H1 (cell line): ENCODE data around the gene CFAP54. TPM values are rescaled to one million over a fixed set of nuclear protein-coding genes. Genes with fewer than 3 reads are reported as not detected.

Experiments
- CTCF ChIA-PET: fragments of 300-600 bp; sonication (Branson Sonifier 250); formaldehyde crosslinking; loops from one replicate; lab custom pipeline; 2021; ENCODE audit not compliant: partially characterized antibody; lab: Charles Lee
- POLR2A ChIA-PET: fragments of 300-600 bp; sonication (Branson Sonifier 250); formaldehyde crosslinking; loops from one replicate; lab custom pipeline; 2021; ENCODE audit warnings: inconsistent platforms; ENCODE audit not compliant: partially characterized antibody; lab: Charles Lee
- DNase-seq, 2 experiments: peaks; one replicate each; pipeline versions ENCODE4 v3.0.0 to v3.0.0-alpha.2; 2010 to 2022; ENCODE audit warnings: low spot score in 2 of 2, low read depth in 1 of 2, mixed read lengths in 1 of 2
- FAIRE-seq: peaks from 2 replicates; lab custom pipeline; 2011; peaks lifted over from hg19 to GRCh38; lab: Jason Lieb, UNC
- H2AFZ ChIP-seq: 2 replicates; pipeline ENCODE4 v1.8.1; 2012; ENCODE audit warnings: low read length, inconsistent platforms
- H2AK5ac ChIP-seq: 2 replicates; pipeline ENCODE4 v1.6.1; 2013; ENCODE audit warnings: low read depth, low read length
- H2BK120ac ChIP-seq: replicated peaks from 2 replicates; pipeline ENCODE3; 2013; ENCODE audit warnings: low read depth, low read length, inconsistent platforms
- H2BK12ac ChIP-seq: 2 replicates; pipeline ENCODE4 v1.6.1; 2013; ENCODE audit warnings: low read depth, low read length
- H2BK15ac ChIP-seq: 2 replicates; pipeline ENCODE4 v1.6.1; 2013; ENCODE audit warnings: low read length
- H2BK20ac ChIP-seq: 2 replicates; pipeline ENCODE4 v1.6.1; 2013; ENCODE audit warnings: low read length
- H2BK5ac ChIP-seq: 2 replicates; pipeline ENCODE4 v1.6.1; 2013; ENCODE audit warnings: low read depth, low read length
- H3K14ac ChIP-seq: 2 replicates; pipeline ENCODE4 v1.6.1; 2013; ENCODE audit warnings: inconsistent platforms; ENCODE audit not compliant: insufficient read length
- H3K18ac ChIP-seq: 2 replicates; pipeline ENCODE4 v1.6.1; 2013; ENCODE audit warnings: low read length; ENCODE audit errors: extremely low read depth
- H3K23ac ChIP-seq: 2 replicates; pipeline ENCODE4 v1.6.1; 2013; ENCODE audit warnings: inconsistent platforms; ENCODE audit not compliant: insufficient read length
- H3K23me2 ChIP-seq: 2 replicates; pipeline ENCODE4 v1.6.1; 2013; ENCODE audit warnings: low read depth, low read length
- H3K27ac ChIP-seq: 2 replicates; pipeline ENCODE4 v1.6.1; 2011; ENCODE audit warnings: low read depth, low read length, inconsistent platforms
- H3K27me3 ChIP-seq, 4 experiments: replicated peaks in 1 of 4; 1 replicate in 1 of 4; 2 replicates in 3 of 4; pipeline versions ENCODE4 v1.6.1 to v1.8.1; 2011 to 2013; ENCODE audit warnings: low read length in 3 of 4, mild to moderate bottlenecking in 3 of 4, inconsistent platforms in 2 of 4, mixed read lengths in 2 of 4, moderate library complexity in 1 of 4; ENCODE audit not compliant: control insufficient read depth in 3 of 4, insufficient read depth in 3 of 4; ENCODE audit errors: extremely low read depth in 1 of 4
- H3K36me3 ChIP-seq, 4 experiments: 2 replicates each; pipeline versions ENCODE4 v1.6.1 to v1.8.1; 2011 to 2013; ENCODE audit warnings: mild to moderate bottlenecking in 4 of 4, low read length in 3 of 4, moderate library complexity in 2 of 4, control low read depth in 1 of 4, inconsistent platforms in 1 of 4; ENCODE audit not compliant: insufficient read depth in 4 of 4, control insufficient read depth in 2 of 4
- H3K4ac ChIP-seq: replicated peaks from 2 replicates; pipeline ENCODE3; 2013; ENCODE audit warnings: low read length, low read depth, mixed read lengths, inconsistent platforms; ENCODE audit not compliant: insufficient read length
- H3K4me1 ChIP-seq, 4 experiments: replicated peaks in 1 of 4; 1 replicate in 1 of 4; 2 replicates in 3 of 4; pipeline versions ENCODE4 v1.6.1 to v1.8.1; 2011 to 2013; ENCODE audit warnings: low read length in 3 of 4, inconsistent platforms in 2 of 4, mixed read lengths in 1 of 4; ENCODE audit not compliant: insufficient read depth in 4 of 4, control insufficient read depth in 3 of 4
- H3K4me2 ChIP-seq, 2 experiments: 2 replicates each; pipeline versions ENCODE4 v1.6.1 to v1.8.1; 2011 to 2013; ENCODE audit warnings: low read depth in 2 of 2, low read length in 2 of 2, control low read depth in 1 of 2, inconsistent platforms in 1 of 2, mild to moderate bottlenecking in 1 of 2; ENCODE audit not compliant: insufficient read depth in 1 of 2
- H3K4me3 ChIP-seq, 4 experiments: fragments of 200-600, 300-600 bp in 1 of 4; sonication (generic), shearing (Covaris generic), sonication (Bioruptor Twin) in 1 of 4; 2 replicates each; pipeline versions ENCODE4 v1.5.1 to v1.8.1; 2011 to 2016; ENCODE audit warnings: low read length in 4 of 4, low read depth in 3 of 4, control low read depth in 2 of 4, inconsistent platforms in 2 of 4, mild to moderate bottlenecking in 2 of 4, mixed read lengths in 1 of 4, moderate library complexity in 1 of 4; ENCODE audit not compliant: insufficient read depth in 2 of 4; ENCODE audit errors: extremely low read depth in 1 of 4
- H3K56ac ChIP-seq: replicated peaks from 2 replicates; pipeline ENCODE3; 2013; ENCODE audit warnings: low read depth, mild to moderate bottlenecking, mixed read lengths, low read length, inconsistent platforms; ENCODE audit not compliant: insufficient read length
- H3K79me1 ChIP-seq: 2 replicates; pipeline ENCODE4 v1.6.1; 2013; ENCODE audit warnings: low read depth, low read length, control low read depth
- H3K79me2 ChIP-seq, 2 experiments: 2 replicates each; pipeline versions ENCODE4 v1.6.1 to v1.8.1; 2012 to 2013; ENCODE audit warnings: low read length in 2 of 2, mild to moderate bottlenecking in 2 of 2, inconsistent platforms in 1 of 2; ENCODE audit not compliant: insufficient read depth in 2 of 2, control insufficient read depth in 1 of 2
- H3K9ac ChIP-seq, 4 experiments: replicated peaks in 1 of 4; 1 replicate in 1 of 4; 2 replicates in 3 of 4; pipeline versions ENCODE4 v1.6.1 to v1.8.1; 2011 to 2013; ENCODE audit warnings: low read depth in 3 of 4, low read length in 3 of 4, control low read depth in 2 of 4, mild to moderate bottlenecking in 2 of 4, moderate library complexity in 2 of 4, inconsistent platforms in 1 of 4; ENCODE audit errors: extremely low read depth in 1 of 4
- H3K9me3 ChIP-seq, 2 experiments: 2 replicates each; pipeline versions ENCODE4 v1.6.1 to v1.8.1; 2012 to 2013; ENCODE audit warnings: mild to moderate bottlenecking in 2 of 2, moderate library complexity in 2 of 2, control low read depth in 1 of 2, inconsistent platforms in 1 of 2, low read depth in 1 of 2, low read length in 1 of 2, mixed read lengths in 1 of 2; ENCODE audit not compliant: insufficient read depth in 2 of 2
- H4K20me1 ChIP-seq, 2 experiments: replicated peaks in 1 of 2; 2 replicates each; pipeline versions ENCODE3 to v1.8.1; 2011 to 2013; ENCODE audit warnings: inconsistent platforms in 2 of 2, low read length in 2 of 2, mild to moderate bottlenecking in 1 of 2; ENCODE audit not compliant: insufficient read depth in 2 of 2, control insufficient read depth in 1 of 2
- H4K5ac ChIP-seq: 2 replicates; pipeline ENCODE4 v1.6.1; 2013; ENCODE audit warnings: low read length, low read depth, mixed read lengths, inconsistent platforms; ENCODE audit not compliant: insufficient read length
- H4K8ac ChIP-seq: 2 replicates; pipeline ENCODE4 v1.8.0; 2013; ENCODE audit warnings: mild to moderate bottlenecking, moderate library complexity, low read length, inconsistent platforms; ENCODE audit not compliant: insufficient read depth; ENCODE audit errors: extremely low read depth
- H4K91ac ChIP-seq: replicated peaks from 2 replicates; pipeline ENCODE3; 2013; ENCODE audit warnings: low read length, mixed read lengths, inconsistent platforms; ENCODE audit not compliant: insufficient read length
- EP300 ChIP-seq, 2 experiments: IDR thresholded peaks; 1 replicate in 1 of 2; 2 replicates in 1 of 2; pipeline ENCODE4 v1.6.1; 2011 to 2012; ENCODE audit warnings: low read depth in 2 of 2, low read length in 2 of 2, mild to moderate bottlenecking in 2 of 2, borderline replicate concordance in 1 of 2, inconsistent platforms in 1 of 2, moderate library complexity in 1 of 2
- HDAC6 ChIP-seq: IDR thresholded peaks from one replicate; pipeline ENCODE4 v1.7.1; 2012; ENCODE audit warnings: low read depth, mild to moderate bottlenecking, inconsistent platforms, low read length, moderate library complexity
- KDM1A ChIP-seq: fragments of 200-600, 300-600 bp; sonication (generic); IDR thresholded peaks from 2 replicates; pipeline ENCODE4 v1.7.1; 2016; ENCODE audit warnings: mild to moderate bottlenecking, low read length, borderline replicate concordance
- MAX ChIP-seq: IDR thresholded peaks from 2 replicates; pipeline ENCODE4 v1.6.1; 2012; ENCODE audit warnings: inconsistent platforms
- NRF1 ChIP-seq: IDR thresholded peaks from 2 replicates; pipeline ENCODE4 v1.6.1; 2011; ENCODE audit warnings: mild to moderate bottlenecking, low read depth, low read length, improper control_type of control experiment
- PHF8 ChIP-seq: fragments of 200-600 bp; sonication (generic); conservative IDR thresholded peaks from 2 replicates; pipeline ENCODE4 v1.7.1; 2012; ENCODE audit warnings: low read depth, mild to moderate bottlenecking, inconsistent platforms, low read length, moderate library complexity
- RAD21 ChIP-seq, 2 experiments: IDR thresholded peaks in 1 of 2; conservative IDR thresholded peaks in 1 of 2; 2 replicates each; pipeline ENCODE4 v1.6.1; 2011; ENCODE audit warnings: low read depth in 2 of 2, low read length in 2 of 2, improper control_type of control experiment in 1 of 2, inconsistent platforms in 1 of 2, mild to moderate bottlenecking in 1 of 2, moderate library complexity in 1 of 2
- RNF2 ChIP-seq: fragments of 200-900, 300-1000 bp; sonication (generic); IDR thresholded peaks from 2 replicates; pipeline ENCODE4 v1.7.1; 2016; ENCODE audit warnings: borderline replicate concordance, low read depth, mild to moderate bottlenecking, antibody characterized with exemption, low read length; ENCODE audit not compliant: poor library complexity, severe bottlenecking; ENCODE audit errors: missing control alignments
- SIRT6 ChIP-seq: IDR thresholded peaks from one replicate; pipeline ENCODE4 v1.7.1; 2012; ENCODE audit warnings: low read length, inconsistent platforms
- SIX5 ChIP-seq: IDR thresholded peaks from 2 replicates; pipeline ENCODE4 v1.6.1; 2011; ENCODE audit warnings: mild to moderate bottlenecking, low read depth, low read length
- TBP ChIP-seq: IDR thresholded peaks from 2 replicates; pipeline ENCODE4 v1.6.1; 2011; ENCODE audit warnings: low read depth, low read length, improper control_type of control experiment
- WGBS, 2 experiments: shearing (Covaris generic) in 1 of 2; methylation state at CpG; one replicate each; pipeline versions ENCODE4 v1.1.6 to v1.1.7; 2013 to 2015; ENCODE audit warnings: low lambda C conversion rate in 2 of 2, mixed read lengths in 2 of 2, inconsistent platforms in 1 of 2, low coverage in 1 of 2, missing lambda C conversion rate in 1 of 2; ENCODE audit not compliant: insufficient replicate concordance in 2 of 2, insufficient coverage in 1 of 2, insufficient read length in 1 of 2; ENCODE audit errors: extremely low coverage in 1 of 2, missing lambda C conversion rate in 1 of 2; 5-methylcytosine and 5-hydroxymethylcytosine counted together
- polyA plus RNA-seq, 7 experiments: library from polyadenylated mRNA; depleted of rRNA in 3 of 7; stranded (reverse) in 5 of 7; unstranded in 2 of 7; fragments of >200 nt in 5 of 7; fragments of 200-250 nt in 2 of 7; gene quantifications; 1 replicate in 5 of 7; 2 replicates in 1 of 7; 4 replicates in 1 of 7; pipeline versions ENCODE4 v1.2.1 to v1.2.3, GENCODE V29; 2011 to 2013; ENCODE audit warnings: missing spikeins in 2 of 7, mixed read lengths in 2 of 7
- total RNA-seq: library from RNA; stranded (reverse); fragmentation: NEBNext Ultra II Directional; extraction: Animal tissue kit (Norgen Biotek cat#: 25700); gene quantifications from 2 replicates; pipeline ENCODE4 v1.2.1, GENCODE V29; 2021
- TF ChIP-seq, protein P1 (sequence below): IDR thresholded peaks from 2 replicates; pipeline ENCODE4 v1.6.1; 2011; ENCODE audit warnings: low read length, improper control_type of control experiment

Gene CFAP54
- total and polyA plus RNA-seq, 2 of the 8 experiments (the other 6 are each of a cell fraction or from before 2014, with no cell fraction given), result 0.17 to 0.33 TPM

DNA sequence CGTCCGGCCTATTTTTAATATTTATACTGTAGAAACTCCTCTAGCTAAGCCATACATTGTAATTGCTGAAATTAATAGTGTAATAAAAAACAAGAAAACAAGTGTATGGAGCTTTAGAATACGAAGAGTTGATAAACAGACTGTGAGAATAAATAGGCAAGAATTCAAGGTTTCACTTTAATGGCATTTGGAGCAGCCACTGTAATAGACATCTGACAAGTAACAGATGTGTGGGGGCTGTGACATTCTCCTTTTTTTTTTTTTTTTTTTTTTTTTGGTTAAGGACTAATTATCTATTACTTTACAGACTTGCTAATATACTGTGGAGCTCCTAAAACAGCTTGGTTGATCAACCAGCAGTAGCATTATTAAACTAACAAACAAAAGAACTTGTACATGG, 42.1 kb upstream of the CFAP54 start:
- no peak overlapping the region for H3K14ac ChIP-seq
- no peaks in the 10 kb centered on the region for H3K79me2 ChIP-seq
- WGBS, 2 experiments, result 87% methylated on average over 3 of the region's 3 CpGs; no CpG with 5 or more reads in 1 of the 2 experiments
- no peaks in the 10 kb centered on the region for H3K9me3 ChIP-seq
- H2BK12ac ChIP-seq, result no peak overlapping the region
- no peak overlapping the region for H4K5ac ChIP-seq
- no peaks in the 10 kb centered on the region for H4K20me1 ChIP-seq
- no peaks in the 10 kb centered on the region for H3K4me1 ChIP-seq
- H3K4ac ChIP-seq, result no peak overlapping the region
- CTCF ChIA-PET, result interaction anchor here (2.8 kb wide), 1 partner anchor 69 kb away, joined by 9 read pairs; no protein-coding TSS in a partner anchor
- H2AFZ ChIP-seq, result no peak overlapping the region
- no peak overlapping the region for H4K91ac ChIP-seq
- no peak overlapping the region for H3K27ac ChIP-seq
- no peak for FAIRE-seq
- no peak overlapping the region for H2BK15ac ChIP-seq
- H3K56ac ChIP-seq, result no peak overlapping the region
- H3K23ac ChIP-seq, result no peak overlapping the region
- H2BK120ac ChIP-seq, result no peak overlapping the region
- H3K79me1 ChIP-seq, result no peaks in the 10 kb centered on the region
- H4K8ac ChIP-seq, result no peak overlapping the region
- H3K27me3 ChIP-seq, result no peaks in the 10 kb centered on the region
- H3K18ac ChIP-seq, result no peak overlapping the region
- H2AK5ac ChIP-seq, result no peak overlapping the region
- H3K4me2 ChIP-seq, result no peak overlapping the region
- no peak overlapping the region for H2BK20ac ChIP-seq
- POLR2A ChIA-PET, result interaction anchor here (0.6 kb wide), 1 partner anchor 24 kb away, joined by 4 read pairs; no protein-coding TSS in a partner anchor
- H3K36me3 ChIP-seq, result no peaks in the 10 kb centered on the region
- DNase-seq, result no peak
- no peaks in the 10 kb centered on the region; the same call in 1 of the 2 replicates for H3K23me2 ChIP-seq
- H2BK5ac ChIP-seq, result no peak overlapping the region
- H3K4me3 ChIP-seq, result no peak overlapping the region
- no peak overlapping the region for H3K9ac ChIP-seq
- TF ChIP-seq NRF1 (no peak), PHF8 (no peak), RNF2 (no peak), HDAC6 (no peak), SIRT6 (no peak), KDM1A (no peak), SIX5 (no peak), MAX (no peak), RAD21 (IDR thresholded peaks at IDR 0.05 in 1 of 2, conservative IDR thresholded peaks at IDR 0.05 in 1 of 2; ENCODE audit: low read depth in 2 of 2, low read length in 2 of 2) (no peak), TBP (no peak), EP300 (IDR thresholded peaks at IDR 0.05; ENCODE audit: borderline replicate concordance in 1 of 2, low read depth in 2 of 2, low read length in 2 of 2) (no peak)
- TF ChIP-seq, protein P1, sequence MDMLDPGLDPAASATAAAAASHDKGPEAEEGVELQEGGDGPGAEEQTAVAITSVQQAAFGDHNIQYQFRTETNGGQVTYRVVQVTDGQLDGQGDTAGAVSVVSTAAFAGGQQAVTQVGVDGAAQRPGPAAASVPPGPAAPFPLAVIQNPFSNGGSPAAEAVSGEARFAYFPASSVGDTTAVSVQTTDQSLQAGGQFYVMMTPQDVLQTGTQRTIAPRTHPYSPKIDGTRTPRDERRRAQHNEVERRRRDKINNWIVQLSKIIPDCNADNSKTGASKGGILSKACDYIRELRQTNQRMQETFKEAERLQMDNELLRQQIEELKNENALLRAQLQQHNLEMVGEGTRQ, result no peak
